Stimulated activated effector memory CD8-positive, alpha-beta T cell treated with anti-CD3 and anti-CD28 coated beads, Interleukin-12 subunit alpha, Interleukin-12 subunit beta, amount 100 ng/mL, for 72 hours (primary cell): Measurements from ENCODE around the gene DDO.
A peak's percentile ranks its signal among the peaks of the same experiment; 100 is the strongest.

ENCODE experiments used
- ATAC-seq: fragments of 150-1000 bp; cut with Tn5 transposase; 2 replicates; pipeline ENCODE4 v1.10.0; 2021
- DNase-seq, 2 donors: peaks; one replicate each; pipeline ENCODE4 v3.0.0; 2021 to 2022; ENCODE audit warnings: low spot score in 2 of 2
- H3K27ac Mint-ChIP-seq: one replicate; pipeline ENCODE4 v1.8.0; 2022; ENCODE audit warnings: mild to moderate bottlenecking, mixed read lengths
- H3K36me3 Mint-ChIP-seq: one replicate; pipeline ENCODE4 v1.8.0; 2022; ENCODE audit warnings: mild to moderate bottlenecking, mixed read lengths
- H3K4me1 Mint-ChIP-seq: one replicate; pipeline ENCODE4 v1.8.0; 2022; ENCODE audit warnings: mixed read lengths
- H3K4me3 Mint-ChIP-seq: one replicate; pipeline ENCODE4 v1.8.0; 2022; ENCODE audit warnings: mild to moderate bottlenecking, mixed read lengths
- H3K9me3 Mint-ChIP-seq: one replicate; pipeline ENCODE4 v1.8.0; 2022; ENCODE audit warnings: mixed read lengths

Gene DDO

GRCh38 chr6:110430741-110431140 lies 15.4 kb upstream of the DDO start:
- DNase-seq (no peak), ATAC-seq (peak; percentile 15)
- H3K27ac Mint-ChIP-seq, result no peak overlapping the region
- H3K36me3 Mint-ChIP-seq, result no peaks in the 10 kb centered on the region
- H3K9me3 Mint-ChIP-seq, result no peaks in the 10 kb centered on the region
- no peaks in the 10 kb centered on the region for H3K4me1 Mint-ChIP-seq
- no peak overlapping the region for H3K4me3 Mint-ChIP-seq

DNA sequence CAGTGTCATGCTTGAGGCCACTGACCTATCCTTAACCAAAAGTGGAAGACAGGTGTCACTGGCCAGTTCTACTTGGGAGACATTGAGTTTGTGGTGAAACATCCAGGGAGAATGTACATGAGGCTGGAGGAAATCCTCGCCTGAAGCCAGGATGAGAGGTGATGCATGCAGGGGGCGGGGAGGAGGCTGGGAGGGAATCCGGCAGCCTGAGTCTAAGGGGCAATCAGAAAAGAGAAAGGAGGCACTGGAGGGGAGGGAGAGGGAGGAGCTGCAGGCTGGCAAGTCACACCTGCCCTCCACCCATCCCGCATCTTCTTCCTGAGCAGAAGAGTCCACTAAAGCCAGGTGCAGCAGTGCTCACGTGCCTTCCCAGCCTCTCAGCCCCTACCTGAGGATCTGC lies 14.9 kb upstream of the DDO start:
- H3K4me1 Mint-ChIP-seq, result no peaks in the 10 kb centered on the region
- H3K27ac Mint-ChIP-seq, result no peak overlapping the region
- no peaks in the 10 kb centered on the region for H3K9me3 Mint-ChIP-seq
- H3K4me3 Mint-ChIP-seq, result no peak overlapping the region
- ATAC-seq, result no peak
- no peaks in the 10 kb centered on the region for H3K36me3 Mint-ChIP-seq
- no peak for DNase-seq

GRCh38 chr6:110428153-110428552 lies 12.8 kb upstream of the DDO start:
- ATAC-seq, result no peak
- no peaks in the 10 kb centered on the region for H3K4me1 Mint-ChIP-seq
- H3K4me3 Mint-ChIP-seq, result no peak overlapping the region
- H3K27ac Mint-ChIP-seq, result no peak overlapping the region
- no peaks in the 10 kb centered on the region for H3K9me3 Mint-ChIP-seq
- DNase-seq, result no peak
- H3K36me3 Mint-ChIP-seq, result no peaks in the 10 kb centered on the region

GRCh38 chr6:110425816-110426215 lies 10.4 kb upstream of the DDO start:
- no peaks in the 10 kb centered on the region for H3K4me1 Mint-ChIP-seq
- ATAC-seq, result no peak
- H3K27ac Mint-ChIP-seq, result no peak overlapping the region
- peaks cover 8% of the 10 kb centered on the region for H3K9me3 Mint-ChIP-seq
- no peak for DNase-seq
- no peak overlapping the region for H3K4me3 Mint-ChIP-seq
- no peaks in the 10 kb centered on the region for H3K36me3 Mint-ChIP-seq

GRCh38 chr6:110422444-110422822 lies 7.1 kb upstream of the DDO start:
- no peaks in the 10 kb centered on the region for H3K4me1 Mint-ChIP-seq
- ATAC-seq, result no peak
- peaks cover 8% of the 10 kb centered on the region for H3K9me3 Mint-ChIP-seq
- no peaks in the 10 kb centered on the region for H3K36me3 Mint-ChIP-seq
- H3K4me3 Mint-ChIP-seq, result no peak overlapping the region
- H3K27ac Mint-ChIP-seq, result no peak overlapping the region
- no peak for DNase-seq

DNA sequence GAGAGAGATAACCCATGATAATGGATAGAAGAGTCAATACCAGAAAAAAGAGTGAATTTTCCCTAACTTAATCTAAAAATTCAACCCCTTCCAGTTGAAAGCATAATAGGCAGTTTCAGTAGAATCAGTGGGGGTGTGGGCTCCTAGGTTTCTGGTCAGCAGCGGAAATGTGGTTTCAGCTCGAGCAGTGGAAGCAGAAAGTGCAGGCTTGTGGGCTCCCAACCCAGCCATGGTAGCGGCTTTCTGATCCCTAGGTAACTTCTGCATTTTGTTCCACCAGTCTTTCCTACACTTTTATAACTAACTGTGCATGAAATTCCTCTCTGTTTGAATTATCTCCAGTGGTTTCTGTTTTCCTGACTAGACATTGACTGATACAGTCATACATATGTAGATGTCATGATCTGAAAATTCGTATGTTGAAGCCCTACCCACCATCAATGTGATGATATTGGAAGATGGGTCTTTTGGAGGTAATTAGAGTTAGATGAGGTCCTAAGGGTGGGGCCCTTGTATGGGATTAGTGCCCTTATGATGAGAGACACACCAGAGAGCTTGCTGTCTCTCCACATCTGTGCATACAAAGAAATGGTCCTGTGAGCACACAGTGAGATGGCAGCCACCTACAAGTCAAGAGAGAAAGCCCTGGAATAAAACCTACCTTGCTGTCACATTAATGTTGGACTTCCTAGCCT lies 6.5 kb upstream of the DDO start:
- no peak overlapping the region for H3K27ac Mint-ChIP-seq
- H3K4me1 Mint-ChIP-seq, result no peaks in the 10 kb centered on the region
- peaks cover 8% of the 10 kb centered on the region for H3K9me3 Mint-ChIP-seq
- DNase-seq, result no peak
- no peak overlapping the region for H3K4me3 Mint-ChIP-seq
- no peak for ATAC-seq
- no peaks in the 10 kb centered on the region for H3K36me3 Mint-ChIP-seq

DNA sequence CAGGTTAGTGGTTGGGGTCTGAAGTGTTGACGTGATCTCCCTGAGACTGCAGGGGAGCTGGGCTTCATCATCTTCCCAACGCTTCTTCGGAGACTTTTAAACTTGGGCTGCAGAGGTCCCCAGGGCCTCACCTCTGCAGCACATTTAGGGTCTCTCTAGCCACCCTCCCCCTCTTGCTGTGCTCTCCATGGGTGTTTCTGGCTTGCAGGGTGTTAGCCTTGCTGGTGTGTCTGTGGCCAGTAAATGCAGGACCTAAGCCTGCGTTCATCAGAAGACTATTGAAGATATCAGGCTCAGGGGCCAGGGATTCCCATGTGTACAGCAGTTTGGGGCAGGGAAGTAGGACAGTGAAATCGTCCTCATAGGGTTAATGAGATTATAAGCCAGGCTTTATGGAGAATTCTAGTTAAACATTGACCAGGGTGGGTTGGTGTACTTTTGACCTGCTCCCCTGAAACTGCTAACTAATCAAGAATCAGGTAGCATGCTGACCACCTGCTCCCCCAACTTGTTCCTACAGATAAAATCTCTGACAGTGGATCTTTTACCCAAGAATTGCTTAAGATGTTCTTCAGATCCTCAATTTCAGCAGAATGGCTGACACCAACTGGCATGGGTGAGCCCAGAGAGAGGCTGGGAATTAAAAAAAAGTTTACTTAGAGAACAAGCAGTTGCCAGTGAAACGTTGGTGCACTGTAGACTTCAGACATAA lies 3.8 kb upstream of the DDO start:
- H3K36me3 Mint-ChIP-seq, result no peaks in the 10 kb centered on the region
- H3K9me3 Mint-ChIP-seq, result peaks cover 8% of the 10 kb centered on the region
- no peak overlapping the region for H3K27ac Mint-ChIP-seq
- peaks cover 13% of the 10 kb centered on the region for H3K4me1 Mint-ChIP-seq
- ATAC-seq (no peak), DNase-seq (no peak)
- no peak overlapping the region for H3K4me3 Mint-ChIP-seq

DNA sequence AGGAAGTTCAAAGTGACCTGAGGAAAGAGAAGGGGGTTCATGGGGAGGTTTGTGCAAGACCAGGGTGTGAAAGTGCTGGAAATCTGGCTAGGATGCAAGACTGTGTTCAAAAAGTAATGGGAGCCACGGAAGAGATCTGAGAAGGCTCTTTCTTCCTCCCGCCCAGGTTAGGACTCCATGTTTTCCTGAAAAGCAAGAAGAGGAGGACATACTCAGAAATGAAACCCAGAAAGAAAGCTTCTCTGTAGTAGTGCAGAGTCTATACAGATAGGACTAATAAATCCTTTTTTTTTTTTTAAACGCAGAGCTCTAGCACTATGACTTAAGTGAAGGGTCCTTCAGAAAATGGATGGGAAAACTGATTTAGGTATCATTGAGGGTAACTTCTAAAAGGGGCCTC lies 3.2 kb upstream of the DDO start:
- no peak for DNase-seq
- Mint-ChIP-seq H3K4me3 (no peak overlapping the region), H3K36me3 (no peaks in the 10 kb centered on the region), H3K4me1 (peaks cover 13% of the 10 kb centered on the region), H3K9me3 (peaks cover 8% of the 10 kb centered on the region), H3K27ac (no peak overlapping the region)
- no peak for ATAC-seq

DNA sequence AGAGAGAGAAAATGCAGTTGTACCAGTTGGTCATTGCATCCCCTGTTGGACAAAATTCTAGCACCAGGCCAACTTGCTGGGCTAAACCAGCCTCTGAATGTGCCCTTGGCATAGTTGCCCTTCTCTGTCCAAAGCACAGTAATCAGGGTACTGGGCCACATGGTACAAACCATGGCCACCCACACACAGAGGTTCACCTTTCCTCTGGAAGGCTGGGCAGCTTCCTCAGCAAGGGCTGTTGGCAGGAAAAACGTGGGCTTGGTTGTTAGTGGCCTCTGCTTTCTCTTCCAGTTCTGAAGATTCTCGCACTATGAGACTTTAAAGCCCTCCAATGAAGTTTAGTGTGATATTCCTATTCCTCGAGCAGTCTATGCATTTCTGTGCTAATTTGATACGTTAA lies 706 bp downstream of the DDO start:
- H3K9me3 Mint-ChIP-seq, result no peaks in the 10 kb centered on the region
- DNase-seq (no peak), ATAC-seq (no peak)
- H3K36me3 Mint-ChIP-seq, result no peaks in the 10 kb centered on the region
- no peak overlapping the region for H3K4me3 Mint-ChIP-seq
- no peak overlapping the region for H3K27ac Mint-ChIP-seq
- H3K4me1 Mint-ChIP-seq, result peaks cover 13% of the 10 kb centered on the region

GRCh38 chr6:110412360-110412759 lies 3.0 kb downstream of the DDO start:
- H3K27ac Mint-ChIP-seq, result no peak overlapping the region
- peaks cover 13% of the 10 kb centered on the region for H3K4me1 Mint-ChIP-seq
- H3K9me3 Mint-ChIP-seq, result no peaks in the 10 kb centered on the region
- H3K36me3 Mint-ChIP-seq, result no peaks in the 10 kb centered on the region
- no peak for DNase-seq
- ATAC-seq, result no peak
- no peak overlapping the region for H3K4me3 Mint-ChIP-seq

GRCh38 chr6:110410511-110410910 lies 4.9 kb downstream of the DDO start:
- no peak for DNase-seq
- no peak overlapping the region for H3K4me3 Mint-ChIP-seq
- ATAC-seq, result no peak
- H3K4me1 Mint-ChIP-seq, result peaks cover 9% of the 10 kb centered on the region
- no peaks in the 10 kb centered on the region for H3K36me3 Mint-ChIP-seq
- H3K27ac Mint-ChIP-seq, result no peak overlapping the region
- no peaks in the 10 kb centered on the region for H3K9me3 Mint-ChIP-seq

DNA sequence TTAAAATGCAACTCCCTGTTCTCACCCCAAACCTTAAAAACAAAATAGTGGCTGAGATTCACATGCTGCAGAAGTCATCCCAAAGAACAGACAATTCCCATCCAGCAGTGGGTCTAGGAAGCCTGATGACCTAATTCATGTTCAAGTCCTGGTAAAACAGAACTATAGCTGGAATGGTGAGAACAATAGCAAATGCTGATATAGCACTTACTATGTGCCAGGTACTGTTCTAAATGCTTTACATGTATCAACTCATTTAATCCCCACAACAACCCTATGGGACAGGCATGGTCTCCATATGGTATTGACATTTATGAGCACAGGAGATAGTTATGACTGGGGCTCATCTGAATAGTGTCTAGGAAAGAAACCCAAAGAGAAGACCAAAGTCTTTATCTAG lies 5.6 kb downstream of the DDO start:
- no peaks in the 10 kb centered on the region for H3K9me3 Mint-ChIP-seq
- DNase-seq (no peak), ATAC-seq (no peak)
- H3K36me3 Mint-ChIP-seq, result no peaks in the 10 kb centered on the region
- H3K4me1 Mint-ChIP-seq, result peaks cover 2% of the 10 kb centered on the region
- H3K4me3 Mint-ChIP-seq, result no peak overlapping the region
- no peak overlapping the region for H3K27ac Mint-ChIP-seq

- Mint-ChIP-seq H3K4me1 (no peaks in the 10 kb centered on the region), H3K4me3 (no peak overlapping the region), H3K9me3 (no peaks in the 10 kb centered on the region), H3K27ac (no peak overlapping the region), H3K36me3 (no peaks in the 10 kb centered on the region)
- ATAC-seq, result no peak
- DNase-seq, result no peak
Observed at GRCh38 chr6:110408901-110409300, 6.5 kb downstream of the DDO start.

- Mint-ChIP-seq H3K4me1 (no peaks in the 10 kb centered on the region), H3K9me3 (no peaks in the 10 kb centered on the region), H3K27ac (no peak overlapping the region), H3K36me3 (no peaks in the 10 kb centered on the region), H3K4me3 (no peak overlapping the region)
- DNase-seq (no peak), ATAC-seq (no peak)
Observed at GRCh38 chr6:110404607-110405006, 10.8 kb downstream of the DDO start.

DNA sequence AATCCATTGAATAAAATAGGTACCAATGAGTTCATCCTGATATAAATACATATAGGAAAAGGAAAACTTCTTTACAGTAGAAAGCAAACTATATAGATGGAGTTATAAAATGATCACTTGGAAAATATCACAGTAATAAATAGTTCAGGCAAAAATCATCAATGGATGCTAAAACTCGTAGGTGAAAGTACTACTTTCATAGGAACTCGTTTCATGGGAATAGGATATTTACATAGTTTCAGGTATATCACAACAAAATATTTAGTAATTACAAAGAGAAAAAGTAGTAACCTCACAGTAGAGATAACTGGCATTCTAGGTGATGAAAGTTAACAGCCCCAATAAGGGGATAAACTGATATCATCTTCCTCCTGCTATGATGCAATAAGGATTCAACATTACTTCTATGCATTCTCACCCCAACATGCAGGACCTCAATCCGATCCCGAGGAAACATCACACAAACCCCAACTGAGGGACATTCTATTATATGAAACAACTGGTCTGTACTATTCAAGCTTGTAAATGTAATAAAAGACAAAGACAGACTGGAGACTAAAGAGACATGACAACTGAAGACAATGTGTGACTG lies 13.7 kb downstream of the DDO start:
- H3K4me3 Mint-ChIP-seq, result no peak overlapping the region
- no peaks in the 10 kb centered on the region for H3K4me1 Mint-ChIP-seq
- H3K36me3 Mint-ChIP-seq, result no peaks in the 10 kb centered on the region
- H3K27ac Mint-ChIP-seq, result no peak overlapping the region
- ATAC-seq, result no peak
- no peak for DNase-seq
- no peaks in the 10 kb centered on the region for H3K9me3 Mint-ChIP-seq

- ATAC-seq (no peak), DNase-seq (no peak)
- H3K4me3 Mint-ChIP-seq, result no peak overlapping the region
- H3K9me3 Mint-ChIP-seq, result no peaks in the 10 kb centered on the region
- H3K36me3 Mint-ChIP-seq, result no peaks in the 10 kb centered on the region
- no peaks in the 10 kb centered on the region for H3K4me1 Mint-ChIP-seq
- H3K27ac Mint-ChIP-seq, result no peak overlapping the region
Observed at GRCh38 chr6:110400208-110400607, 15.2 kb downstream of the DDO start.
